Esophagus squamous epithelium (tissue), 5 donors: Measurements from ENCODE around the gene MSANTD7. TPM values are rescaled to one million over a fixed set of nuclear protein-coding genes. Genes with fewer than 3 reads are reported as not detected.

Experiments used
- DNase-seq: peaks from one replicate; lab custom pipeline; 2025; lab: John Stamatoyannopoulos, UW
- H3K27ac ChIP-seq, 4 donors: fragments of 200-600 bp; sonication (generic); one replicate each; pipeline ENCODE4 v1.5.1; 2016 to 2019; ENCODE audit warnings: mild to moderate bottlenecking in 1 of 4
- H3K27me3 ChIP-seq, 4 donors: fragments of 200-600 bp; sonication (generic); 1 replicate in 3 of 4; 2 replicates in 1 of 4; pipeline versions ENCODE4 v1.5.1 to v1.6.0; 2017 to 2021; ENCODE audit warnings: antibody characterized with exemption in 1 of 4
- H3K36me3 ChIP-seq, 3 donors: fragments of 200-600 bp; sonication (generic); one replicate each; pipeline ENCODE4 v1.5.1; 2016 to 2019
- H3K4me1 ChIP-seq, 3 donors: fragments of 200-600 bp; sonication (generic); one replicate each; pipeline ENCODE4 v1.5.1; 2017 to 2019
- H3K4me3 ChIP-seq, 4 donors: fragments of 200-600 bp; sonication (generic); 1 replicate in 3 of 4; 2 replicates in 1 of 4; pipeline ENCODE4 v1.5.1; 2016 to 2019; ENCODE audit warnings: mild to moderate bottlenecking in 2 of 4, moderate library complexity in 1 of 4
- H3K9me3 ChIP-seq, 3 donors: fragments of 200-600 bp; sonication (generic); one replicate each; pipeline ENCODE4 v1.5.1; 2016 to 2019
- POLR2A ChIP-seq, 4 donors: fragments of 450-650 bp; IDR thresholded peaks; one replicate each; pipeline ENCODE4 v1.6.1; 2017; ENCODE audit warnings: antibody characterized with exemption in 4 of 4, mild to moderate bottlenecking in 4 of 4, moderate library complexity in 3 of 4
- WGBS, 2 donors: methylation state at CpG; one replicate each; pipeline ENCODE4 v1.1.5; 2018; 5-methylcytosine and 5-hydroxymethylcytosine counted together
- intact Hi-C: fragments of 100-400 bp; cut with DNase I; formaldehyde crosslinking; loops from one replicate; pipeline ENCODE4 v1.15.0; 2022
- total RNA-seq, 4 donors: library from RNA; depleted of rRNA; stranded (reverse); fragments of >200 nt; gene quantifications; one replicate each; pipeline ENCODE4 v1.1.0, GENCODE V29; 2016
- TF ChIP-seq, protein P1 (sequence below), 6 experiments: fragments of 450-650 bp in 4 of 6; fragments of 200-600 bp in 2 of 6; sonication (generic) in 2 of 6; IDR thresholded peaks; one replicate each; pipeline ENCODE4 v1.5.1; 2016 to 2019; ENCODE audit warnings: antibody characterized with exemption in 6 of 6, mild to moderate bottlenecking in 4 of 6, moderate library complexity in 4 of 6
- donor health status: DM: yes; HTN: yes; CAD: no.

The MSANTD7 gene
- total RNA-seq, 4 donors from 2014 or later, result 7.3 to 9.2 (median 8.2) TPM

DNA sequence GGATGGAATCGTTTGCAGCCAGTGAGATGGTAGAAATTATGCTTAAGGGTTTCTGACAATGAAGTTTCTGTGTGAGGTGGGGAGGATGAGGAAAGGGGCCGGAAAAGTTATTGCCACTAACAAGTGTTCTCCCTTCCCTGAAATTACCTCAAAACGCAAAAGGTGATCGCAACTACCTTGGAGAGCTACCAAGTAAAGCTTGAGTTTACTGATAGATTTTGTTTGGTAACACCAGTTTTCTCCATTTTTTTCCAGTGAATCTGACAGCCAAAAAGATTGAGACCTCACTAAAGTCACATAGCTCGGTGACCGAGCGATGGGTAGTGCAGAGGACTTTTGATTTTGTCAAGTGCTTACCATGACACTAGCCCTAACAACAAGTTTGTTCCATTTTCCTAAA lies 42.1 kb downstream of the MSANTD7 start:
- no peaks in the 10 kb centered on the region for H3K36me3 ChIP-seq
- no peaks in the 10 kb centered on the region for H3K27me3 ChIP-seq
- no peaks in the 10 kb centered on the region for H3K9me3 ChIP-seq
- intact Hi-C loops, result no loop called here
- DNase-seq, result no peak
- TF ChIP-seq, protein P1, sequence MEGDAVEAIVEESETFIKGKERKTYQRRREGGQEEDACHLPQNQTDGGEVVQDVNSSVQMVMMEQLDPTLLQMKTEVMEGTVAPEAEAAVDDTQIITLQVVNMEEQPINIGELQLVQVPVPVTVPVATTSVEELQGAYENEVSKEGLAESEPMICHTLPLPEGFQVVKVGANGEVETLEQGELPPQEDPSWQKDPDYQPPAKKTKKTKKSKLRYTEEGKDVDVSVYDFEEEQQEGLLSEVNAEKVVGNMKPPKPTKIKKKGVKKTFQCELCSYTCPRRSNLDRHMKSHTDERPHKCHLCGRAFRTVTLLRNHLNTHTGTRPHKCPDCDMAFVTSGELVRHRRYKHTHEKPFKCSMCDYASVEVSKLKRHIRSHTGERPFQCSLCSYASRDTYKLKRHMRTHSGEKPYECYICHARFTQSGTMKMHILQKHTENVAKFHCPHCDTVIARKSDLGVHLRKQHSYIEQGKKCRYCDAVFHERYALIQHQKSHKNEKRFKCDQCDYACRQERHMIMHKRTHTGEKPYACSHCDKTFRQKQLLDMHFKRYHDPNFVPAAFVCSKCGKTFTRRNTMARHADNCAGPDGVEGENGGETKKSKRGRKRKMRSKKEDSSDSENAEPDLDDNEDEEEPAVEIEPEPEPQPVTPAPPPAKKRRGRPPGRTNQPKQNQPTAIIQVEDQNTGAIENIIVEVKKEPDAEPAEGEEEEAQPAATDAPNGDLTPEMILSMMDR (IDR thresholded peaks at IDR 0.05), result no peak
- no peak for TF ChIP-seq POLR2A (IDR thresholded peaks at IDR 0.05)
- H3K4me3 ChIP-seq, result peak overlapping the region; percentile 70 to 97 (median 95)
- H3K27ac ChIP-seq, result no peak overlapping the region
- 58 to 66% methylated on average over 7 of the region's 7 CpGs for WGBS, 2 donors
- H3K4me1 ChIP-seq, result peaks cover 0 to 31% (median 15%) of the 10 kb centered on the region in 3 donors

DNA sequence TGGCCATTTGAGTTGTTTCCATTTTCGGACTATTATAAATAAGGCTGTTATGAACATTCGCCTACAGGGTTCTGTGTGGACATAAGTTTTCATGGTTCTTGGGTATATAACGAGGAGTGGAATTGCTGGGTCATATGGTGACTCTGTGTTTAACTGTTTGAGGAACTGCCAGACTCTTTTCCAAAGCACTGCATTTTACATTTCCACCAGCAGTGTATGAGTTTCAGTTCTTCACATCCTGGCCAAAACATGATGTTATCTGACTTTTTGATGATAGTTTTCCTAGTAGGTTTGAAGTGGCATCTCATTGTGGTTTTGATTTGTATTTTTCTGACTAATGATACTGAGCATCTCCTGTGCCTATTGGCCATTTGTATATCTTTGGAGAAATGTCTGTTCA lies 46.0 kb downstream of the MSANTD7 start:
- no peak for DNase-seq
- Histone ChIP-seq H3K27me3 (no peaks in the 10 kb centered on the region), H3K4me1 (peaks cover 0 to 16% (median 6%) of the 10 kb centered on the region in 3 donors), H3K9me3 (no peaks in the 10 kb centered on the region), H3K4me3 (no peak overlapping the region), H3K27ac (no peak overlapping the region), H3K36me3 (peaks cover 0 to 4% (median 0%) of the 10 kb centered on the region in 3 donors)
- no peak for TF ChIP-seq POLR2A (IDR thresholded peaks at IDR 0.05)
- TF ChIP-seq, protein P1 (IDR thresholded peaks at IDR 0.05), result no peak
- intact Hi-C loops, result no loop called here
- WGBS, 2 donors, result 85 to 96% methylated on average over 3 of the region's 3 CpGs

Other genes with a start within 250 kb of the MSANTD7 start
- 10 to 100 TPM in 3 of 4 donors, 1 to 10 TPM in 1; 6.7 to 17.0 (median 12.9) TPM for gene FAM107B, start 63.4 kb upstream of the MSANTD7 start, total RNA-seq
- gene CDNF, start 269 bp upstream of the MSANTD7 start, total RNA-seq, result 1 to 10 TPM in 2 of 4 donors, not detected in 2; 1.1 to 1.3 TPM
- gene HSPA14, start within 50 bp of the MSANTD7 start, total RNA-seq, result 10 to 100 TPM; 12.5 to 21.4 (median 13.1) TPM
- gene SUV39H2, start 40.6 kb downstream of the MSANTD7 start, total RNA-seq, result 10 to 100 TPM in 1 of 4 donors, 1 to 10 TPM in 3; 5.6 to 13.2 (median 8.9) TPM
- 10 to 100 TPM in 3 of 4 donors, 1 to 10 TPM in 1; 8.2 to 15.6 (median 11.4) TPM for gene DCLRE1C, start 115.8 kb downstream of the MSANTD7 start, total RNA-seq
- under 1 TPM in 1 of 4 donors, not detected in 3; 0.79 TPM for gene MEIG1, start 121.1 kb downstream of the MSANTD7 start, total RNA-seq
- 1 to 10 TPM in 3 of 4 donors, under 1 TPM in 1; 0.57 to 9.4 (median 5.1) TPM for gene OLAH, start 205.6 kb downstream of the MSANTD7 start, total RNA-seq